ENCODE measurements around the gene CCL22.

CCL22 gene

DNA sequence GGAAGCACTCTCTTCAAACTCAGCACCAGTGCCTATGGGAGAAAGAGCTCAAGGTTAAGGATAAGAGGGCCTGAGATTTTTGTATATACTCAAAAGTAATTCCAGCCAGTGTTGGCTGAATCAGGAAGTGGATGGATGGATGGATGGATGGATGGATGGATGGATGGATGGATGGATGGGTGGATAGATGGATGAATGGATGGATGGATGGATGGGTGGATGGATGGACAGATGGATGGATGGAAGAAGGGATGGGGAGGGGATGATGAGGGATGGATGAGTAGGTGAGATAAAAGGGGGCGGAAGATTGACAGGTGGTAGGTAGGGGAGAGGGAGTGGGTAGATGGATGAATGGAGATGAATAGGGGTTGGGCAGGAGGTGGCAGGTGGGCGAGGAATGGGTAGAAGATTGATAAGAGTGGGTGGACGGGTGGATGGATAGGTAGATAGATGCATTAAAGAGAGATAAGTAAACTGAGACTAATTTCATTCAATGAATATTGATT lies 17.8 kb downstream of the CCL22 start:
- DNase-seq (ENCODE audit: low read depth), result no peak

GRCh38 chr16:57377080-57377841 lies 18.7 kb downstream of the CCL22 start:
- no peak for DNase-seq (ENCODE audit: low read depth)

- no peak for DNase-seq (ENCODE audit: low read depth)
Observed at GRCh38 chr16:57379579-57379978, 21.0 kb downstream of the CCL22 start.

GRCh38 chr16:57380671-57381462 lies 22.3 kb downstream of the CCL22 start:
- DNase-seq (ENCODE audit: low read depth), result no peak

- no peak for DNase-seq (ENCODE audit: low read depth)
Observed at GRCh38 chr16:57381791-57382534, 23.4 kb downstream of the CCL22 start.

- no peak for DNase-seq (ENCODE audit: low read depth)
Observed at GRCh38 chr16:57382535-57383275, 24.1 kb downstream of the CCL22 start.

- no peak for DNase-seq (ENCODE audit: low read depth)
Observed at GRCh38 chr16:57383276-57384247, 25.0 kb downstream of the CCL22 start.

- no peak for DNase-seq (ENCODE audit: low read depth)
Observed at GRCh38 chr16:57384248-57385070, 25.9 kb downstream of the CCL22 start.

- DNase-seq (ENCODE audit: low read depth), result no peak
Observed at GRCh38 chr16:57385083-57385482, 26.5 kb downstream of the CCL22 start.

GRCh38 chr16:57386381-57386951 lies 27.9 kb downstream of the CCL22 start:
- no peak for DNase-seq (ENCODE audit: low read depth)

DNA sequence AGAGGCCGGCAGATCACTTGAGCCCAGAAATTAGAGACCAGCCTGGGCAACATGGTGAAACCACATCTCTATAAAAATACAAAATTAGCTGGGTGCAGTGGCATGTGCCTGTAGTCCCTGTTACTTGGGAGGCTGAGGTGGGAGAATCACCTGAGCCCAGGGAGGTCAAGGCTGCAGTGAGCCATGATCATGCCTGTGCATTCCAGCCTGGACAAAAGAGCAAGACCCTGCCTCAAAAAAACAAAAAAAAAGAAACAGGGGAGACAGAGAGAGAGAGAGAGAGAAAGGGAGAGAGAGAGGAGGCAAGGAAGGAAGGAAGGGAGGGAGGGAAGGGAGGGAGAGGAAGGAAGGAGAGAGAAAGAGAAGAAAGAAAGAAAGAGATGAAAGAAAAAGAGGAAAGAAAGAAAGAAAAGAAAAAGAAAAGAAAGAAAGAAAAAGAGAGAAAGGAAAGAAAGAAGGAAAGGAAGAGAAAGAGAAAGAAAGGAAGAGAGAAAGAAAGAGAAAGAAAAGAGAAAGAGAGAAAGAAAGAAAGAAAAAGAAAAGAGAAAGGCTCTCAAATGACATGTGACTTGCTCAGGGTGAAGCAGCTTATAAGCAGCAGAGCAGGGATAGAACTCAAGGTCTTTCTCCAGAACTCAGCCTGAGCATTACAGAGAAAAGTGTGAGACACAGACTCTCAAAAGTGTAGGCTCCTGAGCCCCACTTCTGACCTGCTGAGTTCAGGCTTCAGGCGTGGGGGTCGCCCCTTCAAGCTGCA lies 29.2 kb downstream of the CCL22 start:
- no peak for DNase-seq (ENCODE audit: low read depth)

GRCh38 chr16:57388359-57389086 lies 29.9 kb downstream of the CCL22 start:
- DNase-seq (ENCODE audit: low read depth), result no peak

- no peak for DNase-seq (ENCODE audit: low read depth)
Observed at GRCh38 chr16:57389087-57389468, 30.5 kb downstream of the CCL22 start.

GRCh38 chr16:57390636-57391295 lies 32.2 kb downstream of the CCL22 start:
- no peak for DNase-seq (ENCODE audit: low read depth)

DNA sequence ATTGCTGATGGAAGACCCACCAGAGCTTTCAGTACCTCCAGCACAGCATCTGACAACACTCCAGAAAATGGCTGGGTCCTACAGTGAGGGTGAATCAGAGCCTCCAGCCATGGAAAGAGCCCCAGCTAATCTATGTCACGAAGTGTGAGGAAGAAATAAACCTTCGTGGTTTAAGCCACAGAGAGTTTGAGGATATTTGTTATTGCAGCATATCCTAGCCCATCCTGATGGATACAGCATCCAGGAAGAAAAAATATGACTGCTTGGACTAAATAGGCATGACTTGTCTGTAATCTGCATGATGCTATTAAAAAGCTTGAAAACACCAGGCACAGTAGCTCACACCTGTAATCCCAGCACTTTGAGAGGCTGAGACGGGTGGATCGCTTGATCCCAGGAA lies 32.7 kb downstream of the CCL22 start:
- no peak for DNase-seq (ENCODE audit: low read depth)

GRCh38 chr16:57391708-57392107 lies 33.1 kb downstream of the CCL22 start:
- no peak for DNase-seq (ENCODE audit: low read depth)

DNA sequence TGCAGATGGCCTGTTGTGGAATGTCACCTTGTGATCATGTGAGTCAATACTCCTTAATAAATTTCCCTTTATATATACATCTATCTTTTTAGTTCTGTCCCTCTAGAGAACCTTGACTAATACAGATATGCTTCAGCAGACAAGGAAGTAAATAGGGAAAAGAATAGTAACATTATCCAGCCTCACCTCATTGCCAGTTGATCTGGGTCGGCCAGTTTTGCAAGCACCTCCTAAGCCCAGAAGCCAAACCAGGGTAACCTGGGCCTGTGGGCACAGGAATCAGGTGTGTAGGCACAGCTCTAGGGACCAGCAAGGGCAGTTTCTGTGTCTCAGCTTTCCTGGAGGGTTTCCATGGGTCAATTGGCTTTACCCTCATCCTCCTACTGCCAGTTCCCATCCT lies 34.1 kb downstream of the CCL22 start:
- no peak for DNase-seq (ENCODE audit: low read depth)
